GM12865 (cell line): ENCODE data around the gene BANF2.
"Not testable (repeated sequence)": the region's sequence is repeated elsewhere in the genome, so short reads cannot be mapped to it uniquely, and the experiment has no call there.

ENCODE experiments used
- DNase-seq: peaks from one replicate; pipeline ENCODE4 v3.0.0; 2010; ENCODE audit warnings: low read depth
- H3K4me3 ChIP-seq: 2 replicates; pipeline ENCODE4 v1.5.1; 2011; ENCODE audit warnings: mild to moderate bottlenecking, low read depth, low read length, control low read depth
- TF ChIP-seq, protein P1 (sequence below): IDR thresholded peaks from 2 replicates; pipeline ENCODE4 v1.5.1; 2011; ENCODE audit warnings: low read length, control low read depth, low read depth, inconsistent platforms; ENCODE audit not compliant: insufficient read depth; ENCODE audit errors: missing control alignments

The BANF2 gene

DNA sequence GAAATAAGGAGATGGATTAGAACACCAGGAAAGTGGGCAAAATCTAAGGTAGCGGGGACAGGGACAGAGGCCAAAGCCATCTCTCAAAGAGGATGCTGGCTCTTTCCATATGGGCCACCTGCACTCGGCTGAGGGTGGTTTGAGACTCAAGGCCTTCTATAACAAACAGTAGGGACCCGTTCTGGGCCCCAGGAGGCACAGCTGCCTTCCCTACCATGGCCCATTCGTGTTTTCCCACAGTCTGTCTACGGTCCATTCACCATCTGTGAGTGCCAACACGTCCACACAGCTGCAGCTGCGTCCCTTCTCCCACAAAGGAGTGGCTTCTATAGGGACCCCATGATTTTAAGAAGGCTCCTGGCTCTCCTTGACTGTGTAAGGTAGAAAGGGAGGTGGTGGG lies 871 bp downstream of the BANF2 start:
- TF ChIP-seq, protein P1, sequence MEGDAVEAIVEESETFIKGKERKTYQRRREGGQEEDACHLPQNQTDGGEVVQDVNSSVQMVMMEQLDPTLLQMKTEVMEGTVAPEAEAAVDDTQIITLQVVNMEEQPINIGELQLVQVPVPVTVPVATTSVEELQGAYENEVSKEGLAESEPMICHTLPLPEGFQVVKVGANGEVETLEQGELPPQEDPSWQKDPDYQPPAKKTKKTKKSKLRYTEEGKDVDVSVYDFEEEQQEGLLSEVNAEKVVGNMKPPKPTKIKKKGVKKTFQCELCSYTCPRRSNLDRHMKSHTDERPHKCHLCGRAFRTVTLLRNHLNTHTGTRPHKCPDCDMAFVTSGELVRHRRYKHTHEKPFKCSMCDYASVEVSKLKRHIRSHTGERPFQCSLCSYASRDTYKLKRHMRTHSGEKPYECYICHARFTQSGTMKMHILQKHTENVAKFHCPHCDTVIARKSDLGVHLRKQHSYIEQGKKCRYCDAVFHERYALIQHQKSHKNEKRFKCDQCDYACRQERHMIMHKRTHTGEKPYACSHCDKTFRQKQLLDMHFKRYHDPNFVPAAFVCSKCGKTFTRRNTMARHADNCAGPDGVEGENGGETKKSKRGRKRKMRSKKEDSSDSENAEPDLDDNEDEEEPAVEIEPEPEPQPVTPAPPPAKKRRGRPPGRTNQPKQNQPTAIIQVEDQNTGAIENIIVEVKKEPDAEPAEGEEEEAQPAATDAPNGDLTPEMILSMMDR, result no peak
- no peak overlapping the region for H3K4me3 ChIP-seq
- no peak for DNase-seq

DNA sequence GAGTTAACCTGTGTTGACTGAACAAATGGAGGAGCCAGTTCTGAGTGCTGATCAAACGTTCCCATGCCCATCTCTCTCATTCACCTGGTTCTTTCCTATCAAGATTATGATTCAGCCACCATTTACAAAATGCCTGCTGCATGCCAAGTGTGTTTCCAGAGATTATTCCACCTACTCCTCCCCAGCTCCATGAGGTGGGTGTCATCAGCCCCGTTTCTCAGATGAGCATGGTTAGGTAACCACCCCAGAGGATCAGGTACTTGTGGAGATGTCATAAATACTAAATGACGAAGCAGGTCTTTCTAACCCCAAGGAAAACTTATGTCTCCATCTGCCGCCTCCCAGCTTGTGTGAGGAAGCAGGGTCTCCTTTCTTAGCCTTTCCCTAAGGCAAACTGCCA lies 2.1 kb downstream of the BANF2 start:
- no peak for DNase-seq
- H3K4me3 ChIP-seq, result no peak overlapping the region
- TF ChIP-seq, protein P1, result no peak

DNA sequence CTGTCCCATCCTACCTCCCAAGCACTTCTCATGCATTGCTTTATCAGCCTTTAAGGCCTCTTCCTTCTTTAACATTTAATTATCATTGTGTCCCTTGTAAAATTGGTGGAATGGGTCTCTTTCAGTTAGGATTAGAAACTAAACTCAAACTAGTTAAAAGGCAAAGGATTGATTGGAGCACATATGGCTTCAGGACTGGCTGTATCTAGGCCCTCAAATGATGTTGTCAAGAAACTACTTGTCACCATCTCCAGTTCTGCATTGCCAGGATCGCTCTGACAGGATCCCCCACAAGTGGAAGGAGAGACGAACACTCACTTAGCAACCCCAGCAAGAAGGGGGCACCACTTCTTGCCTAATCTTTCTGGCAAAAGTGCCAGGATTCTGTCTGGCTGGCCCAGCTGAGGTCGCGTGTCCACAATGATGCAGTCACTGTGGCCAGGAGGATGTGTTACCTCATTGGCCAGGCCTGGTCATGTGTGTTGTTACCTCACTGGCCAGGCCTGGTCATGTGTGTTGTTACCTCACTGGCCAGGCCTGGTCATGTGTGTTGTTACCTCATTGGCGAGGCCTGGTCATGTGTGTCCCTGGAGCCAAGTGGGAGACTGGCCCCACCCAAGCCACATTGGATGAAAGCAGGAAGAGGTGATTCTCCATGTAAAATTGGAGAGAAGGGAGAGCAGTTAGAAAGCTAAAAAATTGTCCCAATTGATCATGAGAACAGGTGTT lies 5.0 kb downstream of the BANF2 start:
- no peak for DNase-seq
- H3K4me3 ChIP-seq, result no peak overlapping the region
- TF ChIP-seq, protein P1, result no peak

DNA sequence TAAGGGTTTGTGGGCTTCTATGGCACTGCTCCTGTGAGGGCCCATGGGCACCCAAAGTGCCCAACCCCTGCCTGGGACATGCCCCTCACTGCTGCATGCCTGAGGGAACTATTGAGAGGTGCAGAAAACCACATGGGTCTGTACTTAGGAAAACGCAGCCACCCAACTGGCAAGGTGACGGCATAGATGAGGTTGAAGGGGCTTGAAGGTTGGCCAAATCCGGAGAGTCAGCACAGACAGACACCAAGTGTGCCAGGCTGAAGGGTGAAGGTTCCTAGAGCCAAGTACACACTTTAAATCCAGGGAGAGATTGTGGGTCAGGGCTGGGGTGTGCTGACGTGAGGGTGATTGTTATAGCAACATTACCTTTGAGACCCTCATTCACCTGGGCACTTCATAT lies 6.2 kb downstream of the BANF2 start:
- no peak for DNase-seq
- H3K4me3 ChIP-seq, result no peak overlapping the region
- TF ChIP-seq, protein P1, result no peak

DNA sequence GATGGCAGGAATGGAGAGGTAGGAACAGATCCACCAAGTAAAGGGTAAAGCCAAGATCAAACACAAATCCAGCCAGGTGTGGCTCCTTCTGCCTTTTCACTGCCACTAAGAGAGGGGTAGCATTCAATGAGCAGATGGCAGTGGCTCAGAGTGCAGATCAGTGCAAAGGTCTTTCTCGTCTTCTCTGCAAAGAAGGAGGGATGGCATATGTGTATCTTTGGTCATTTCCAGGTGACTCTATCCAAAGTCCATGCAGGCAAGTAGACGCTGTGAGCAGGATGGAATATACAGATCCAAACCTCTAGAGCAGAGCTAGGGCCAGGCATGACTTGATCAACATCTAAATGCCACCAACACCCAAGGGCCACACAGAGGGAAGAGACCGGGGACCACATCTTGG lies 6.9 kb downstream of the BANF2 start:
- no peak for DNase-seq
- no peak overlapping the region for H3K4me3 ChIP-seq
- TF ChIP-seq, protein P1, result no peak

DNA sequence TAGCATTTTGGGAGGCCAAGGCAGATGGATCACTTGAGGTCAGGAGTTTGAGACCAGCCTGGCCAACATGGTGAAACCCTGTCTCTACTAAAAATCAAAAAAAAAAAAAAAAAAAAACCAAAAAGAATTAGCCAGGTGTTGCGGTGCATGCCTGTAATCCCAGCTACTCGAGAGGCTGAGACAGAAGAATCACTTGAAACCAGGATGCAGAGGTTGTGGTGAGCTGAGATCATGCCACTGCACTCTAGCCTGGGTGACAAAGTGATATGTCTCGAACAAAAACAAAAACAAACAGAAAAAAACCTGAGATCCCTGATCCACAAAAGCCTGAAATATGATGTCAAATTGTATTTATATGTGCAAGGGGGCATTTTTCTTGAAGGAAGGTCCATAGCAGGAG lies 8.2 kb downstream of the BANF2 start:
- peak; percentile 19 for DNase-seq
- H3K4me3 ChIP-seq, result not testable (repeated sequence)

DNA sequence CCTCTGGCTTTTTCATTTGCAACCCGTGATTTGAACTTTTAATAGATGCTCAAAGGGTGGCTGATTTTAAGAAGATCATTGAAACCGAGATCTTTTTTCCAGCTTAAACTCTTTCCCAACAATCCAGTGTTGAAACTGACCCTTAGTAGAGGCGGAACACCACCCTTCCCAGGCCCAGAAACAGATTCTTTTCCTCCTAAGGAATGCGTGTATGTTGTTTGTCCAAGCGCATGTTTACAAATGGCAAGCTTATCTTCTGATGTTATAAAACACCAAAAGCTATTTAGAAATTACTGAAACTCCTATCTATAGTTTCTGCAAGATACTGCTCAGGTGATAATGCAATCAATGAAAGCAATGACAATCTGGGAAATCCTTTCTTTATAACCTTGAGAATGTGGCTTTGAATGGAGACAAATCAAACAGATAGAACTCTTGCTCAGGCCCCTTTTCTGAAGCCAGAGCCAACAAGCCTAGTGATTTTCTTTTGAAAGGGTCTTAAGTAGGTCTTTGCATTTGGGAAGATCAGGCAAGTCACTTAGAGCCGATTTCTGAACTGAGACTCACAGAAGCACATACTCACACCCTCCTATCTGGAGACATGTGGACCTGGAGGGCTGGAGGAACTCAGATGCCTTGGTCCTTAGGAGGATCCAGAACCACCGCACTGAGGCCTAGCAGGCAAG lies 9.1 kb downstream of the BANF2 start:
- no peak overlapping the region for H3K4me3 ChIP-seq
- TF ChIP-seq, protein P1, result no peak
- no peak for DNase-seq
